NCI-H187 (cell line): ENCODE results near the gene ZNF214.

Experiments used
- DNase-seq, 2 experiments: peaks; one replicate each; lab custom pipeline; 2025; lab: John Stamatoyannopoulos, UW

Gene ZNF214

DNA sequence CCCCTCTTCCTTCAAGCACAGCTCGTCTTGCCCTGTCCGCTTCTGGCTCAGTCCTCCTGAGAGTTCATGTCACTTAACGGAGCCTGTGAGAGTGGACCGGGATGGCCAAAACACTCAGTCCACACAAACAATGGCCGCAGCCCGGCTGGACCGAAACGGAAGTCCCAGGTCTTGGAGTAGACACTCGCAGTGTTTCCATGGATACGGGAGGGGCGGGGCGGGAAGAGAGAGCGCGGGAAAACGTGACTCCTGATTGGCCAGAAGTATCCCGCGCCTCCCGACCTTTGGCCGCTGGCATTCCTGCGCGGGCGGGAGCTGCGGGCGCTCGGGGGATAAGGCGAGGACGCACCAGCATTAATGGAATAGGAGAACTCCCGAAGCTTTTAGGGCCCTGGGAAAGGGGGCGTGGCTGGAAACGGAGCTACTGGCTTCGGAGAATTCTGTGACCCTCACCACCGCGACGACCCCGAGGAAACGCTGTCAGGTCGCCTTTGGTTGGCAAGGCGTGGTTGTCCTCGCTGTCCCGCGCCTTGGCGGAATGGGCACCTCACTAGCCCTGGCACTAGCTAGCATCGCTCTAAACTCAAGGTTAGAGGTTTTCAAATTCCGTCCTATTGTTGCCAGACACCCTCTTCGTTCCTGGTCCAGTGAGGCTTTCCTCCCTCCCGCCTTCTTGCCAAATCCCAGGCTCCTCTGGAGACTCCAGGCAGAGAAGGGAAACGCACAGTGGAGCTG, at the start of gene ZNF214, which contains the start of gene NLRP14:
Gene ZNF214, minus strand, starts transcription at position 164 of the 735 bp plus-strand sequence. CDS start 17,511 bp downstream, outside the sequence.
Gene NLRP14, plus strand, starts transcription at position 297 of the 735 bp plus-strand sequence. CDS start 18,108 bp downstream, outside the sequence.
- peak; percentile 89 to 92 for DNase-seq

DNA sequence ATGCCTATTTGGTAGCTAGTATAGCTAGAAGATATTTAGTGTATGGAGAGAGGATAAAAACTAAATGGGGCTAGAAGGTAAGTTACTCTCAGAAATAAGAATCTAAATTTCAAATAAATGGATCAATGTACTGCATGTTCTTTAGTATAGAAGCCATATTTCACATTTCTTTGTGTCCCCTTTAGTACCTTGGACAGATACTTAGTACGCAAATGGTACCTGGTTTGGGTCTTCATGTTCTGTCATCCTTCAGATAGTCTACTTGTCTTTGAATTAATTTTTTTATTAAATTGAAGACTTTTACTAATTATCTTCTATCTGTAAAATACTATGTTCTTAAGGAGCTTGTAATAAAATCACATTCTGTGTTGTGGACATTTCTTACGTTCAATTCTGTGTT, 42.4 kb upstream of the ZNF214 start:
- DNase-seq: no peak

DNA sequence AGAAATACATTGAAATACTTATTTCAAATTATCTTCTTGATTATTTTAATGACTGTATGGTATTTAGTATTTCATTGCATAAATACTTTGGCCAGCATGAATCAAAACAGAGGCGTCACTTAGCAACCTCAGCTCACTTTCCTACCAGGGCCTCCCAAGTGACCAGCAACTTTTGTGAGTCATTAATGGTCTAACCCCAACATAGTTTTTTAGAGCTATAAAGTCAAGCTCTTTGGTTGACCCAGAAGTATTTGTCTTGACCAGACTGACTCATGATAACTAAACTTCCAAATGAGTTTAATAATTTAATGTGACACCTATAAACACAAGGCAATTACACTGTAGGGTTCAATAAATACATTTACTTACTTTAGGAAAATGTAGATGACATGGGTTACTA, 40.7 kb upstream of the ZNF214 start:
- no peak for DNase-seq

DNA sequence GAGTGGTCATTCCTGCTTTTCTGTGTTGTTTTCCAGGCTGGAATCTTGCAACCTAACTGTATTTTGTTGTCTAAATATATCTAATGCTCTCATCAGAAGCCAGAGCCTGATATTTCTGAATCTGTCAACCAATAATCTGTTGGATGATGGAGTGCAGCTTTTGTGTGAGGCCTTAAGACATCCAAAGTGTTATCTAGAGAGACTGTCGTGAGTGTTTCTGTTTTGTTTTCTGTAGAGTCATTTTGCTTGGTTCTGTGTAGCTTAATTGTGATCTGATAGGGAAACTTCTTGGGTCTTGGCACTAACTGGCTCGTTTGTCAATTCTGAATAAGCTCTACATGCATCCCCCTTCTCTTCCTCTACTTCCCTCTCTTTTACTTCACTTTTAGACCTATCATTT, 37.5 kb upstream of the ZNF214 start:
- no peak for DNase-seq

DNA sequence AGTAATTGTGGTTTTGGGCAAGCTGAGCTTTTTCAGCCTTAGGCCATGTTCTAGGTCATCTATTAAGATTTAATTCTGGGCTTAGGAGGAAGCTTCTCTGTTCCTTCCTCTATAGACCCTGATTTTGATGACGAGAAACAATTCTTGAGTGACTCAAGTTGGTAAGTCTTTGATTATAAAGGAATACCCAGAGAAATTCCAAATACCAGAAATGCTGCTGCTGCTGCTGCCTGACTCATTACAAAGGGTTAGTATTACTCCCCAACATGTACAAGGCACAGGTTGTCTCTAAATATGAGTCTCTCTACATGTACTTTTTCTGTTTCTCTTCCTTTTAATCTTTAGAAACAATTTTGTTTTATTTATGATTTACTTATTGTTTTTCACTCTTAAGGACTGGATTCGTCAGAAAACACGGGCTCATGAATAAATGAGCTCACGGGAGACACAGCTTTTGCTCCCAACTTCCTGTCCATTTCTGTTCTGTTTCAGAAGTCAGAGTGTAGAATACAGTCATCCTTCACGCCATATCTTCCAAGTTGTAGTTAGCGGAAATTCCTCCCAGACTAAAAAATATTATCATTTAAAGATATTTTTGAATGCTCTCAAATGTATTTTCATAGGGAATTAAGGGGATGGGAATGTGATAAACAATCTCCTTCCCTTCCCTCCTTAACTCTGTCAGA, 36.8 kb upstream of the ZNF214 start:
- no peak for DNase-seq

DNA sequence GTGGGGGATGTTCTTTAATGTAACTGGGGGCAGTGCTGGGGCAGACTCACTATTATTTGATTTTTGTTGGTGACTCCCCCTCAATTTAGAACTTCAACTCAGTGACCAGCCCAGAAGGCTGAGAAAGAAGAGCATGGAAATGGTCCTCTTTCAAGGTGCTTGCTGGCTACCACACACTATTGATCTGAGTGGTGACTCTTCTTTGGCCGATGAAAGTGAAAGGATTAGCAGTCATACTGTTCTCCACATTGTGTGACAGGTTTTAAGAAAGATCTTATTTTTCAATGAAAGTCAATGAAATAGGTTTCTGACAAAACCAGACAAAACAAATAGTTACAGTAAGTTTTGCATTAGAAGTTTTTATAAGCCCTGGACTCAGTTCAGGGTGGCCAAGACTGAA, 30.0 kb upstream of the ZNF214 start:
- no peak for DNase-seq

DNA sequence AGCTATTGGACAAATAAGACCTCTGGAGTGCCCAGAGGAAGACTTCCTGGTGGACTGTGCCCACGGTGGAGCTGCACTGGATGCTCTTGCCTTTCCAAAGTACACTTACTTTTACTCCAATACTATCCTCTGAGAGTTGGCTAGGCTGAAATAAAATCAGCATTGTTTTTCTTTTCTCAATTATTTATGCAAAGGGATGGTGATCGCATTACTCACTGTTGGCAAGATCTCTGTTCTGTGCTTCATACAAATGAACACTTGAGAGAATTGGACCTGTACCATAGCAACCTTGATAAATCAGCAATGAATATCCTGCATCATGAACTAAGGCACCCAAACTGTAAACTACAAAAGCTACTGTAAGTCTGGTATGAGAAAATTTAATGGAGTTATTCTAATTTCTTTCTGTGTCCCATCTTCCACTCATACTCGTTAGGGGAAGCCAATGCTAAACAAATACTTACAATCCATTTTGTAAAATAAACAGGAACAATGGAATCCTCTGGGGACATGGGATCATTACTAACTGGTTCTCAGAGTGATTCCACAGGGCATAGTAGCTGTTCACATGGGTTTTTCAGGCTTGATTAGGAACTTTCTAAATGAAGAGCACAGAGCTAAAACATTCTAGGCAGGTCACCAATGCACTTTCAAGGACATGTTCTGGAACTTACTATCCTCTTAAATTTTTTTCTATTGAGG, 26.5 kb upstream of the ZNF214 start:
- DNase-seq: no peak

DNA sequence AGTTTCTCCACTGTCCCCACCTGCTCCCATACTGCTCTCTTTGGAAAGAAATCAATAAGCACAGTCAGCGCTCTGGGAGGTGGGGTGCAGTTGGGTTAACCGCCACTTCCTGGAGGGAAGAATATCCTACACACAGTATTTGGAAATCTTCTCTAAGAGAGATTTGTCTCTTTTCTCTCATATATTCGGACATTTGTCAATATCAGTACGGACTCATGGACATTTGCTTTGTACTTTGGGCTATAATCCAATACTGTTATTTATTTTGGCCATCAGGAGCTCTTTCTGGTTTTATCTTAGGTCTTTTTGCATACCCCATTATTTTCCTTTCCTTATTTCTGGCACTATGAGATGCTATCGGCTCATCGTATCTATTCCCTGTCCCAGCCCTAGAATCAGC, 13.9 kb upstream of the ZNF214 start:
- DNase-seq: no peak

DNA sequence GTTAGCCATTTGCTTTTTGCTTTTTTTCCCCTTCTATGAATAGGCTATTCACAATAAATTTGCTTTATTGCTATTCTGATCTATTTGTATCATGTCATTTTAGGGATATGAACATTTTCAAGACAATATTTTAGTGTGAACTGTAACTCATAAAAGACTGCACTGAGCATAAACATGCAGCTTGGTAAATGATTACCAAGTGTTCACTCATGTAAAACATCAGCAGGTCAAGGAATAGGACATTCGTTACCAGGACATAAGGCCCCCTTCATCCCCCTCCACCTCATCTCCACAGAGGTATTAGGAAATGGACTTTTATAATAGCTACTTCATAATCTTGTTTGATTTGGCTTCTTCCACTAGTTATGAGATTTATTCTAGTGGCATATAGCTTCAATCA, 12.5 kb upstream of the ZNF214 start:
- no peak for DNase-seq

DNA sequence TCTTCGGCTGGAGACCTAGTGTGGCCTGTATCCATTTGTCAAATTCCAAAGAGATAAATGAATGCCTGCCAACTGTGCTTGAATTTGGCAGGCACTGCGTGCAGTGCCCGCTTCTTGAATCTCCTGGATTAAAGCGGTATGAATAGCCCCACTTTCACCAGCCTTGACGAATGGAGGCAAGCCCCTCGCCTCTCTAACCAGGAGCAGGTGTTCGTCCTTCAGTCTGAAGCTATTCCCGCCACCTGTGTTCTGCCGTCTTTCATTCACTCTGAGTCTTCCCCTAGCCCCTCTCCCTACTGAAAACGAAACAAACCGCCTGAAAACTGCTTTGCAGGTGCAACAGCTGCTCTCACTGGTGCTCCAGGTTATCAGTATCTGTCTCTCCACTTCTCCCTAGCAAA, 11.3 kb upstream of the ZNF214 start:
- DNase-seq: no peak

DNA sequence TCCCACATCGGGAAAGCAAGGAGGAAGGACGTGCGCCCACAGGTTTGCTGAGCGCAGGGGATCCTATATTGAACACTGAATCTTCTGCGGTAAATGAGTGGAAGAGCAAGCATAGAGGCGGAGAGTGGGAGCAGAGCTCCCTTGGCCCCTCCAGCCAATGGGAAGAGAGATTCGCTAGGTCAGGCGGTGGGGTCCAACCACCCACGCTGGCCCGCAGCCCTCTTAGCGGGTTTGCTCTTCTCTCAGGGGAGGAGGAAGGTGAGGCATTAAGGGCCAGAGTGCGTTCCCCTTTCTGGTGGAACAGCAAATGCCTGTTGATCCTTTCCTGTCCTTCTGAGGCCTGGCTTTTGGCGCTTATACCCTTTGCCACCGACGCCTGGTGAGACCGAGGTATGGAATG, 10.7 kb upstream of the ZNF214 start:
- DNase-seq: no peak

DNA sequence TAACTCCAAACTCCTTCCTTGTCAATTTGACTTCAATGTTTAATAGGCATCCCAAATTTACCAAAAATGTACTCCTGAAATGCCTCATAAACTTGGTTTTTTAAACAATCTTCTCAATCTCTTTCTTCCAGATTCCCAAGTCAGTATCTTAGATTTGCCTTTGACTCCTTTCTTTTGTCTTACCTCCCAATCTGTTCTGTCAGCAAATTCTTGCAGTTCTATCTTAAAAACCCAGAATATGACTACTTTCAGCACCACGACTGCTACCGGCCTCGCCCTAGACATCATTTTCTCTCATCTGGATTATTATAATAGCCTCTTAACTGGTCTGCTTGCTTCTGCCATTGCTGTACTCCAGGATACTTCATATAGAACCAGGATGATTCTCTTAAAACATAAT, 8.0 kb upstream of the ZNF214 start:
- DNase-seq: no peak

DNA sequence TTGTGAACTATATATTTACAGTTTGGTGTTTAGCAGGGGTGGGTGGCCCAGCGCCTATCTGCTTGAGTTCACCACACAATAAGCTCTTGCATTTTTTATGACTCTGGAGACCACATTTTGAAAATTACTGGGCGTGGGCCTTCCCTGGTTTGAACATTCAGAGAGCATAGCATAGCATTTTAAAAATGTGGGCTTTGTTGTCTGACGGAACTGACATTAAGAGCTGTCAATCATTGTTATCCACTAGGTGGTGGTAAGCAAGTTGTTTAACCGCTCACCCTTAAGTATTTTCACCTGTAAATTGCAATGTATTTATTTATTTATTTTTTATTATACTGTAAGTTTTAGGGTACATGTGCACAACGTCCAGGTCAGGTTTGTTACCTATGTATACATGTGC, 1.2 kb upstream of the ZNF214 start:
- no peak for DNase-seq

DNA sequence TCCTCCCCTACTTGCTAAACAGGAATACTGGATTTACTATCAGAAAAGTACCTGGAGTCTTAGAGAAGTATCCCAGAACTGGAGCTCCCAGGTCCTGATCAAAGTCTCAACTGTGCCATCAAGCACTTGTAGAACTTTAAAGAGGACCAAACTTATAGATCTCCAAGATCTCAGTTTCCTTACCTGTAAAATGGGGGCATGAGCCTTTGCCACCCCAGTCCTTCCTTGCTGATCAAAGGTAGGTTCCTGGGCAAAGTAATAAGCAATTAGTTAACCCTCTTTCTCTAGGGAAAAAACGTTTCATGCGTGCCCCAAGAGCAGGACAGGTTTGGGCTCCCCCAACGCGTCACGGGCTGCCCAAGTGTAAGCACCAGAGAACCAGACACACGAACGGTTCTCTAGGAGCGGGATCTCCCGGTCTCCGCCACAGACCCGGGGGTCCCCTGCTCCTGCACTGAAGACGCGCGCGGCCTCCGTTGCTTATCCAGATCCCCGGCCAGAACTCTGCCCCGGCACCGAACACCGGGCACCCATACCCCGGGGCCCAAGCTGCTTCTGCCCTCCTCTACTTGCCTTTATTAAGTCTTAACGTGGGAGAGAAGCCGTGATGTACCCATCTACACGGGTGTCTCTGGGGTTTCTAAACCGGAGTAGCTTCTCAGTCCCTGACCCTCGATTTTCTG, 505 bp downstream of the ZNF214 start:
- no peak for DNase-seq

DNA sequence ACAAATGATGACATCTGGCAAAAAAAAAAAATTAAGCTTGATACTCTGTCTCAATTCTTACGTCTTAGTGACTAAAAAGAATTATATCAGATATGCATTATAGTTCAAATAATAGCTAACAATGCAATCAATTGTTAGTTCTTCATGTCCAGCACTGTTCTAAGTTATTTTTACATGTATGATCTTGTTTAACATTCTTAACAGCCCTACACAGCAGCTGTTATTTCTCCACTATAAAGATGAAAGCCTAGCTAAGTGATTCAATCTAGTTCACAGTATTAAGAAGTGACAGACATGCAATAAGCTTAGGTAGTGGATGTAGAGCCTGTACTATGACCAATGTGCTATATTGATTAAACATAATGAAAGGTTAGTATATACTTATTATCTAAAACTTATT, 4.1 kb downstream of the ZNF214 start:
- DNase-seq: no peak

DNA sequence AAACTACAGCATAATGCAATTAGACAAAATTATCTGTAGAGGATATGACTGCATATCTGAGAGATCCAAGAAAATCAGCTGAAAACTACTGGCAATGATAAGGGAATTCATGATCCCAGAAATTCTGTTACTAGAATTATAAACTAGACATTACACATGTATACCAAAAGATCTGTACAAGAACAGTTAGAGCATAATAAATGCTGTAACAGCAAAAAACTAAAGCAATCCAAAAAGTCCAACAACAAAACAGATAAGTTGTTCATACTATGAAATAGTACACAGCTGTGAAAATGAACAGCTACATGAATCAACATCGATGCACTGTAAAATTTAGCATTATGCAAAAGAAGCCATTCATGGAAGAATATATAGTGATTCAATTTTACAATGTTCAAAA, 6.0 kb downstream of the ZNF214 start:
- DNase-seq: no peak

DNA sequence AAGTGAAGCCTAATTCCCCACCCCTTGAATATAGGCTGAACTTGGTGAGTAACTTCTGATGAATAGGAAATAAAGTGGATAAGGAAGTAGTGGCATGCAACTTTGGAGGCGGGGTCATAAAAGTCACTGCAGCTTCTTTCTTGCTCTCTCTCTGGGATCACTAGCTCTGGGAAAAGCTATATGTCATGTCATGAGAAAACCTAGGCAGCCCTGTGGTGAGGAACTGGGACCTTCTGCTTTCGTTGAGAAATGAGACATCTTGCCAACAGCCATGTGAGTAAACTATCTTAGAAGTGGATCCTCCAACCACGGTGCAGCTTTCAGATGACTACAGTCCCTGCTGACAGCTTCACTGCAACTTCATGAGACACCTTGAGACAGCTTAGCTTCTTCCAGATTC, 15.7 kb downstream of the ZNF214 start:
- DNase-seq: no peak

DNA sequence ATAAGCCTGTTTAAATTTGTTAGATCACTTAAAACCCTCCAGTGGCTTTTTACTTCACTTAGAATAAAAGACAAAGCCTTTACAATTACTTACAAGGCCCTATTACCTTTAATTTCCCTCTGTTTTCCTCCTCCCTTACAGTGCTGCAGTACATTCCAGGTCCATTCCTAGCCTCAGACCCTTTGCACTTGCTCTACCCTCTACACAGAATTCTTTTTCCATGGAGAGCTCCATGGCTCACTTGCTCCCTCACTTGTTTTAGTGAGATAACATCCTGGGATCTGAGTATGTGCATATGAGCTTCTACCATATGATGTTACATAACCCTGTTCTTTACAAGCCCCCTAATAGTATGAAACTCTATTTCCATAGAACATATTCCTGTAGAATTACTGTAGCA, 24.4 kb downstream of the ZNF214 start:
- no peak for DNase-seq

DNA sequence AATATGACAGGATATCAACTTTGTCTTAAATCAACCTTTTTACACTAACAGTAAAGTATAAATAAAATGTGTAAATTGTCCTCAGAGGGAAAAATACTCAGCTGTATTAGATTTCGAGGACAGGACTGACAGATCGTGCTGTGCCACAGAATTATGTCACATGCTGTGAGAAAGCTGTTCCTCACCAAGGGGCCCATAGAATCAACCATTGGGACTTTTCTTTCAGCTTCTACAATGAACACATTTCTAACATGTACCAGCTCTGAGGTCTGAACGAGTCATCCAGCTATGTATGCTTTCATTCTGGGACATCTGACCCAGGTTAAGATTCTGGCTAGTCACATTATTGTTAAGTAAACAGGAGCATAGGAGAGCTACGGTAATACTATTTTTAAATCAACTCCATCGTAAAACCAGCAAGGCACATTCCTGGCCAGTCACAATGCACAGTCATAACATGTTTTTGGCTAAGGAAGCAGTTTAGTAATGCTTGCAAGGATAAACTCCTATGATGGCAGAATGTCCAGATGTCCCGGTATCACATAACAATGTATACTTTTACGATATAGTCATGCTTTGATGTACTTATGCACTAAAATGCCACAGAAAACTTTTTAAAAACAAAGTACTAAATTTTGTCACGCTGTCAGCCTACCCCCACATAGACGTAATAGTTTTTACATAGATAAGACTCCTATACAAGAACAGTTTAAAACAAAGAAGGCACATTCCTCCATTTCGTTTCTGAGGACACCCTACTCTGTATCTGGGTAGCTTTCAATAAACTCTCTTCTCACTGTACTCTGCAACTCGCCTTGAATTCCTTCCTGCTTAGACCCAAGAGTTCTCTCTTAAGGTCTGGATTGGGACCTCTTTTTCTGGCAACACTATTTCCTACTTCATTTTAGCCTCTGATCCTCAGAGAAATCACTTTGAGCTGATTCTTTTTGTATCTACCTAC, 27.4 kb downstream of the ZNF214 start:
- DNase-seq: no peak

DNA sequence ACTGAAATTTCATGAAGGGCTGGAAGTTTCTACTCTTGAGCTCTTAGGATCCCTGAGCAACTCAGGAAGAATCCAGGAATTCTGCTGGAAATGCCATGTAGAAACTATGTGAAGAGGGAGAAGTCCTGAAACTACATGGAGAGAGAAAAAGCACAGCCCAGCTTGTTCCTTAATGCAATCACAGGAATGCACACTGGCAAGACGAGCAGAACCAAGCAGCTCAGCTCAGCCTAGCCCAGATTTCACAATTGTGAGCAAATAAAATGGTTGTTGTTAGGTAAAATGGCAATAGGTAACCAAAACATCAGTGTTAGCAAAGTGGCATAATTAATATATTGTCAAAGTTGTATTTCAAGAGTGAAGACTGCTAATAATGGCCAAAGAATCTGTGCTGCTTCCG, 28.1 kb downstream of the ZNF214 start:
- DNase-seq: no peak

DNA sequence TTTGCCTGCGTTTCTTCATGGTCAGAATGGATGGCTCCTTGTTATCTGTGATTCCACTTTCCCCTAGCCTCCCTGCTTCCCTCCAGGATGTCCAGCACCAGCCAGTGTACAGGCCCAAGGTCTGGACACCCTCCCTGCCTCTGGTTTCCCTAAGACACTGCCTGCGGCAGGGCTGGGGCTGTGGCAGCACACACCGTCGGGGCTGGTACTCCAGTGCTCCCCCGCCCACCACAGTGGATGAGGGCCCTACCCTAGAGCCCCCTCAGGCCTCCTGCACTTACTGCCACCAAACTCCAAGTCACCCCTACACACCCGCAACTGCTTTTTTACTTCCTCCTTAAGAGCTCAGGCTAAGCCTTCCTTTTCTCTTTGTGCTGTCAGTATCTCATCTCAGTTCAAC, 28.9 kb downstream of the ZNF214 start:
- no peak for DNase-seq
